CD14-positive monocyte (primary cell): ENCODE results near the gene CA10. TPM values are rescaled to one million over a fixed set of nuclear protein-coding genes. Genes with fewer than 3 reads are reported as not detected.

ENCODE experiments used
- DNase-seq, 3 donors: peaks; one replicate each; pipeline ENCODE4 v3.0.0-alpha.2; 2011 to 2022
- H2AFZ ChIP-seq: 2 replicates; pipeline ENCODE4 v1.6.0; 2012; ENCODE audit warnings: mild to moderate bottlenecking, low read depth, low read length, inconsistent platforms; ENCODE audit not compliant: insufficient read depth, poor library complexity, severe bottlenecking
- H3K27ac ChIP-seq, 2 donors: 1 replicate in 1 of 2; 2 replicates in 1 of 2; pipeline ENCODE4 v1.5.1; 2012 to 2013; ENCODE audit warnings: low read length in 2 of 2, control low read depth in 1 of 2, inconsistent platforms in 1 of 2, low read depth in 1 of 2, mild to moderate bottlenecking in 1 of 2
- H3K27me3 ChIP-seq, 2 donors: one replicate each; pipeline versions ENCODE4 v1.6.0 to v1.6.1; 2011 to 2013; ENCODE audit warnings: low read length in 2 of 2; ENCODE audit not compliant: control insufficient read depth in 2 of 2, insufficient read depth in 2 of 2
- H3K36me3 ChIP-seq, 2 donors: replicated peaks in 1 of 2; 1 replicate in 1 of 2; 2 replicates in 1 of 2; pipeline versions ENCODE4 v1.5.1 to v1.6.1; 2012 to 2013; ENCODE audit warnings: low read length in 2 of 2, control low read depth in 1 of 2, inconsistent platforms in 1 of 2, mild to moderate bottlenecking in 1 of 2; ENCODE audit not compliant: insufficient read depth in 2 of 2, control insufficient read depth in 1 of 2
- H3K4me1 ChIP-seq, 2 donors: 1 replicate in 1 of 2; 2 replicates in 1 of 2; pipeline versions ENCODE4 v1.5.1 to v1.6.1; 2012 to 2013; ENCODE audit warnings: low read length in 2 of 2, control low read depth in 1 of 2, inconsistent platforms in 1 of 2, mild to moderate bottlenecking in 1 of 2, moderate library complexity in 1 of 2; ENCODE audit not compliant: insufficient read depth in 2 of 2, control insufficient read depth in 1 of 2
- H3K4me2 ChIP-seq: replicated peaks from 2 replicates; pipeline ENCODE3; 2012; ENCODE audit warnings: low read length, moderate library complexity, mild to moderate bottlenecking; ENCODE audit not compliant: poor library complexity, severe bottlenecking; ENCODE audit errors: extremely low read depth
- H3K4me3 ChIP-seq, 3 experiments: fragments of 200-600 bp in 1 of 3; sonication (generic) in 1 of 3; replicated peaks in 1 of 3; 1 replicate in 2 of 3; 2 replicates in 1 of 3; pipeline ENCODE4 v1.5.1; 2011 to 2013; ENCODE audit warnings: low read length in 3 of 3, mild to moderate bottlenecking in 3 of 3, control low read depth in 2 of 3, low read depth in 2 of 3, inconsistent platforms in 1 of 3, moderate library complexity in 1 of 3
- H3K79me2 ChIP-seq: 2 replicates; pipeline ENCODE4 v1.6.0; 2012; ENCODE audit warnings: mild to moderate bottlenecking, control low read depth, inconsistent platforms, low read length, moderate library complexity; ENCODE audit not compliant: insufficient read depth
- H3K9ac ChIP-seq: 2 replicates; pipeline ENCODE4 v1.6.0; 2017; ENCODE audit warnings: low read length, mild to moderate bottlenecking; ENCODE audit not compliant: insufficient read depth, poor library complexity, severe bottlenecking
- H3K9me3 ChIP-seq, 2 donors: replicated peaks in 1 of 2; 1 replicate in 1 of 2; 2 replicates in 1 of 2; pipeline versions ENCODE4 v1.5.1 to v1.6.1; 2012 to 2013; ENCODE audit warnings: low read length in 2 of 2, control low read depth in 1 of 2; ENCODE audit not compliant: control insufficient read depth in 1 of 2, insufficient read depth in 1 of 2
- H4K20me1 ChIP-seq: 2 replicates; pipeline ENCODE4 v1.6.0; 2012; ENCODE audit warnings: mild to moderate bottlenecking, low read length, control low read depth, moderate library complexity; ENCODE audit not compliant: insufficient read depth
- H3K27ac Mint-ChIP-seq, 7 donors: one replicate each; pipeline ENCODE4 v1.8.0; 2020; ENCODE audit warnings: mild to moderate bottlenecking in 7 of 7, mixed read lengths in 7 of 7, moderate library complexity in 6 of 7, inconsistent platforms in 2 of 7
- H3K27me3 Mint-ChIP-seq, 3 donors: one replicate each; pipeline ENCODE4 v1.8.0; 2021 to 2022; ENCODE audit warnings: low read depth in 3 of 3, mild to moderate bottlenecking in 3 of 3, mixed read lengths in 3 of 3, moderate library complexity in 3 of 3, inconsistent platforms in 1 of 3
- H3K36me3 Mint-ChIP-seq, 2 donors: one replicate each; pipeline ENCODE4 v1.8.0; 2020; ENCODE audit warnings: mixed read lengths in 2 of 2, inconsistent platforms in 1 of 2, mild to moderate bottlenecking in 1 of 2
- H3K4me1 Mint-ChIP-seq: one replicate; pipeline ENCODE4 v1.8.0; 2020; ENCODE audit warnings: mild to moderate bottlenecking, mixed read lengths
- H3K4me3 Mint-ChIP-seq, 2 donors: one replicate each; pipeline ENCODE4 v1.8.0; 2020; ENCODE audit warnings: mild to moderate bottlenecking in 2 of 2, mixed read lengths in 2 of 2, moderate library complexity in 1 of 2
- H3K9me3 Mint-ChIP-seq, 7 donors: one replicate each; pipeline ENCODE4 v1.8.0; 2020 to 2022; ENCODE audit warnings: mixed read lengths in 7 of 7, mild to moderate bottlenecking in 6 of 7, moderate library complexity in 6 of 7, inconsistent platforms in 2 of 7
- WGBS: methylation state at CpG from one replicate; pipeline ENCODE4 v1.1.5; 2013; ENCODE audit warnings: missing lambda C conversion rate; ENCODE audit not compliant: insufficient coverage; 5-methylcytosine and 5-hydroxymethylcytosine counted together
- intact Hi-C, 2 donors: fragments of 100-400 bp; cut with micrococcal nuclease; formaldehyde crosslinking; loops; one replicate each; pipeline versions ENCODE4 v1.15.0 to v1.15.1; 2023
- polyA plus RNA-seq, 3 donors: library from polyadenylated mRNA; depleted of rRNA in 1 of 3; unstranded in 2 of 3; stranded (reverse) in 1 of 3; fragments of 300-500 nt in 2 of 3; fragments of >200 nt in 1 of 3; fragmentation: Illumina TruSeq in 2 of 3; gene quantifications; 1 replicate in 2 of 3; 2 replicates in 1 of 3; pipeline ENCODE4 v1.2.3, GENCODE V29; 2012 to 2021
- TF ChIP-seq, protein P1 (sequence below): fragments of 200-600 bp; IDR thresholded peaks from one replicate; pipeline ENCODE4 v1.8.0; 2022; ENCODE audit warnings: antibody characterized with exemption, mild to moderate bottlenecking

CA10 gene
- polyA plus RNA-seq, 3 donors: not detected

DNA sequence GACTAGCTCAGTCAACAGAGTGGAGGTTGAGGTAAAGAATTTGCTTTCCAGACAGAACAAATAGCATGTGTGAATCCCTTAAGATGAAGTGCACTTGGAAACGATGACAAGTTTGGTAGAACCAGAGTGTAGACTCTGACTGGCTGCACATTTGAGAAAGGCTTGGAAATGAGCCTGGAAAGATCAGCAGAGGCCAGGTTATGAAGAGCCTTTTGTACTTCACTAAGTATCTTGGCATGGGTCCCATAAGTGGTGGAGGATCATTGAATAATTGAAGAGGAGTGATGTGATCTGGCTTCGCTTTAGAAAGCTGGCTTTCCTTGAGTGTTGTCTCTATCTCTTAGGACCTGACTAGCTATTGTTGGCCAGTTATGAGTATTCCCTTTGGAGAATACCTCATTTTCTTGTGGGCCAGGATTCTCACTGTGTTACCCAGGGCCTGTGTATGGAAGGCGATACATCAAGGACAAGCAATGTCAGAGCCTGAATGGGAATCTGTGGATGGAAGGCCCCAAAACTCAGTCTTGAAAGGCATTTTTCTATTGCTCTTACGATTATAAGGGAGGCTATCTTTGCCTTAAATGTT lies 568.4 kb downstream of the CA10 start:
- Histone ChIP-seq H3K79me2 (no peaks in the 10 kb centered on the region), H3K27me3 (no peaks in the 10 kb centered on the region), H3K9me3 (peaks cover 0 to 5% of the 10 kb centered on the region in 2 donors), H3K36me3 (no peaks in the 10 kb centered on the region), H3K4me2 (no peak overlapping the region), H3K9ac (no peak overlapping the region), H2AFZ (no peak overlapping the region), H3K4me3 (no peak overlapping the region), H3K27ac (no peak overlapping the region), H4K20me1 (no peaks in the 10 kb centered on the region), H3K4me1 (no peaks in the 10 kb centered on the region)
- Mint-ChIP-seq H3K27me3 (peaks cover 5 to 8% (median 6%) of the 10 kb centered on the region in 3 donors), H3K9me3 (peaks cover 0 to 14% (median 7%) of the 10 kb centered on the region in 7 donors), H3K4me3 (no peak overlapping the region), H3K4me1 (no peaks in the 10 kb centered on the region), H3K27ac (peak overlapping the region in 1 of 7 donors; percentile 41), H3K36me3 (no peaks in the 10 kb centered on the region)
- intact Hi-C loops: no loop called here
- WGBS: 96% methylated on average over 3 of the region's 4 CpGs
- no peak for DNase-seq
- TF ChIP-seq, protein P1, sequence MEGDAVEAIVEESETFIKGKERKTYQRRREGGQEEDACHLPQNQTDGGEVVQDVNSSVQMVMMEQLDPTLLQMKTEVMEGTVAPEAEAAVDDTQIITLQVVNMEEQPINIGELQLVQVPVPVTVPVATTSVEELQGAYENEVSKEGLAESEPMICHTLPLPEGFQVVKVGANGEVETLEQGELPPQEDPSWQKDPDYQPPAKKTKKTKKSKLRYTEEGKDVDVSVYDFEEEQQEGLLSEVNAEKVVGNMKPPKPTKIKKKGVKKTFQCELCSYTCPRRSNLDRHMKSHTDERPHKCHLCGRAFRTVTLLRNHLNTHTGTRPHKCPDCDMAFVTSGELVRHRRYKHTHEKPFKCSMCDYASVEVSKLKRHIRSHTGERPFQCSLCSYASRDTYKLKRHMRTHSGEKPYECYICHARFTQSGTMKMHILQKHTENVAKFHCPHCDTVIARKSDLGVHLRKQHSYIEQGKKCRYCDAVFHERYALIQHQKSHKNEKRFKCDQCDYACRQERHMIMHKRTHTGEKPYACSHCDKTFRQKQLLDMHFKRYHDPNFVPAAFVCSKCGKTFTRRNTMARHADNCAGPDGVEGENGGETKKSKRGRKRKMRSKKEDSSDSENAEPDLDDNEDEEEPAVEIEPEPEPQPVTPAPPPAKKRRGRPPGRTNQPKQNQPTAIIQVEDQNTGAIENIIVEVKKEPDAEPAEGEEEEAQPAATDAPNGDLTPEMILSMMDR: no peak

- H3K27ac ChIP-seq: no peak overlapping the region
- intact Hi-C loops: no loop called here
- TF ChIP-seq, protein P1: no peak
- no peaks in the 10 kb centered on the region for H3K4me1 ChIP-seq
- no peaks in the 10 kb centered on the region for H4K20me1 ChIP-seq
- no peak overlapping the region for H3K4me2 ChIP-seq
- Mint-ChIP-seq H3K27ac (no peak overlapping the region), H3K4me1 (no peaks in the 10 kb centered on the region), H3K9me3 (peaks cover 0 to 18% (median 9%) of the 10 kb centered on the region in 7 donors), H3K36me3 (no peaks in the 10 kb centered on the region), H3K27me3 (peaks cover 6 to 10% (median 7%) of the 10 kb centered on the region in 3 donors), H3K4me3 (no peak overlapping the region)
- no peak overlapping the region for H3K4me3 ChIP-seq
- 100% methylated on average over 1 of the region's 2 CpGs for WGBS
- no peak overlapping the region for H2AFZ ChIP-seq
- H3K36me3 ChIP-seq: no peaks in the 10 kb centered on the region
- peaks cover 0 to 5% of the 10 kb centered on the region in 2 donors for H3K9me3 ChIP-seq
- H3K9ac ChIP-seq: no peak overlapping the region
- DNase-seq: no peak
- H3K79me2 ChIP-seq: no peaks in the 10 kb centered on the region
- H3K27me3 ChIP-seq: no peaks in the 10 kb centered on the region
Measured at GRCh38 chr17:51588063-51588462, 570.5 kb downstream of the CA10 start.
